GM23338 (cell line): Measurements from ENCODE around the gene USP7. TPM values are rescaled to one million over a fixed set of nuclear protein-coding genes. Genes with fewer than 3 reads are reported as not detected.
A peak's percentile ranks its signal among the peaks of the same experiment; 100 is the strongest.

Source experiments
- ATAC-seq: fragments of 200-7000 bp; cut with Tn5 transposase; 3 replicates; pipeline ENCODE4 v1.9.1; 2020
- DNase-seq: peaks from one replicate; pipeline ENCODE4 v3.0.0-alpha.2; 2015; ENCODE audit warnings: low spot score
- H2AFZ ChIP-seq: fragments of 200-600 bp; sonication (generic); 2 replicates; pipeline ENCODE4 v1.8.0; 2016; ENCODE audit warnings: antibody characterized with exemption, mild to moderate bottlenecking, moderate library complexity
- H3F3A ChIP-seq: fragments of 200-600 bp; sonication (generic); replicated peaks from 2 replicates; pipeline ENCODE4 v1.8.0; 2017; ENCODE audit warnings: antibody characterized with exemption, mixed run types, low read depth
- H3K27ac ChIP-seq: fragments of 200-600 bp; sonication (generic); 2 replicates; pipeline ENCODE4 v1.6.1; 2016; ENCODE audit warnings: low read depth
- H3K27me3 ChIP-seq: fragments of 200-600 bp; sonication (generic); 2 replicates; pipeline ENCODE4 v1.8.0; 2016; ENCODE audit warnings: mild to moderate bottlenecking, mixed run types, moderate library complexity; ENCODE audit not compliant: insufficient read depth
- H3K36me3 ChIP-seq: fragments of 200-600 bp; sonication (generic); 2 replicates; pipeline ENCODE4 v1.8.0; 2016; ENCODE audit warnings: mild to moderate bottlenecking; ENCODE audit not compliant: insufficient read depth
- H3K4me1 ChIP-seq: fragments of 200-600 bp; sonication (generic); 2 replicates; pipeline ENCODE4 v1.8.0; 2016; ENCODE audit warnings: mild to moderate bottlenecking, moderate library complexity; ENCODE audit not compliant: insufficient read depth
- H3K4me2 ChIP-seq: fragments of 200-600 bp; sonication (generic); 2 replicates; pipeline ENCODE4 v1.7.1; 2017; ENCODE audit warnings: mixed run types
- H3K4me3 ChIP-seq: fragments of 200-600 bp; sonication (generic); 2 replicates; pipeline ENCODE4 v1.6.1; 2016; ENCODE audit warnings: mixed run types
- H3K79me2 ChIP-seq: fragments of 200-600 bp; sonication (generic); replicated peaks from 2 replicates; pipeline ENCODE4 v1.8.0; 2017; ENCODE audit warnings: mild to moderate bottlenecking; ENCODE audit not compliant: insufficient read depth
- H3K9me2 ChIP-seq: fragments of 200-600 bp; sonication (generic); 2 replicates; pipeline ENCODE4 v1.8.0; 2017; ENCODE audit not compliant: insufficient read depth
- H4K20me1 ChIP-seq: fragments of 200-600 bp; sonication (generic); replicated peaks from 2 replicates; pipeline ENCODE4 v1.8.0; 2017; ENCODE audit warnings: mild to moderate bottlenecking; ENCODE audit not compliant: insufficient read depth
- H3K27ac Mint-ChIP-seq: 2 replicates; pipeline ENCODE4 v1.8.0; 2020; ENCODE audit warnings: inconsistent platforms, mild to moderate bottlenecking, moderate library complexity, mixed read lengths
- H3K27me3 Mint-ChIP-seq: 3 replicates; pipeline ENCODE4 v1.8.0; 2022; ENCODE audit warnings: low read depth, mild to moderate bottlenecking, moderate library complexity, mixed read lengths, inconsistent platforms; ENCODE audit not compliant: insufficient read depth, poor library complexity
- H3K36me3 Mint-ChIP-seq: 3 replicates; pipeline ENCODE4 v1.8.0; 2021; ENCODE audit warnings: low read depth, mild to moderate bottlenecking, inconsistent platforms, moderate library complexity, mixed read lengths
- H3K4me1 Mint-ChIP-seq: 3 replicates; pipeline ENCODE4 v1.8.0; 2020; ENCODE audit warnings: mild to moderate bottlenecking, inconsistent platforms, mixed read lengths
- H3K4me3 Mint-ChIP-seq: 3 replicates; pipeline ENCODE4 v1.8.0; 2021; ENCODE audit warnings: moderate library complexity, mild to moderate bottlenecking, inconsistent platforms, mixed read lengths
- H3K9me3 Mint-ChIP-seq: 3 replicates; pipeline ENCODE4 v1.8.0; 2020; ENCODE audit warnings: moderate library complexity, mild to moderate bottlenecking, inconsistent platforms, mixed read lengths
- CREB1 ChIP-seq: fragments of 250-450 bp; sonication (Bioruptor Pico); IDR thresholded peaks from 2 replicates; pipeline ENCODE4 v1.5.0; 2020; ENCODE audit warnings: low read depth, mild to moderate bottlenecking, moderate library complexity
- ETS1 ChIP-seq: IDR thresholded peaks from 2 replicates; pipeline ENCODE4 v1.6.1; 2016; ENCODE audit warnings: antibody characterized with exemption
- EZH2 ChIP-seq: fragments of 200-600 bp; sonication (generic); IDR thresholded peaks from one replicate; pipeline ENCODE4 v1.8.0; 2017; ENCODE audit warnings: antibody characterized with exemption, mild to moderate bottlenecking, low read depth; ENCODE audit not compliant: unreplicated experiment
- EZH2phosphoT487 ChIP-seq: fragments of 200-600 bp; sonication (generic); IDR thresholded peaks from one replicate; pipeline ENCODE4 v1.8.1; 2018; ENCODE audit warnings: antibody characterized with exemption; ENCODE audit not compliant: unreplicated experiment
- JUNB ChIP-seq: IDR thresholded peaks from one replicate; pipeline ENCODE4 v1.6.1; 2016; ENCODE audit warnings: antibody characterized with exemption; ENCODE audit not compliant: unreplicated experiment
- NANOG ChIP-seq: IDR thresholded peaks from 2 replicates; pipeline ENCODE4 v1.6.1; 2016; ENCODE audit warnings: antibody characterized with exemption, borderline replicate concordance
- POLR2AphosphoS5 ChIP-seq: IDR thresholded peaks from 2 replicates; pipeline ENCODE4 v1.6.1; 2016; ENCODE audit warnings: antibody characterized with exemption, low read depth
- STAT1 ChIP-seq: IDR thresholded peaks from one replicate; pipeline ENCODE4 v1.6.1; 2016; ENCODE audit warnings: antibody characterized with exemption; ENCODE audit not compliant: unreplicated experiment
- ZNF114 ChIP-seq: fragments of 250-450 bp; sonication (Bioruptor Pico); IDR thresholded peaks from 2 replicates; pipeline ENCODE4 v1.5.0; 2020; ENCODE audit warnings: mild to moderate bottlenecking, moderate library complexity
- ZNF331 ChIP-seq: fragments of 250-450 bp; sonication (Bioruptor Pico); IDR thresholded peaks from 2 replicates; pipeline ENCODE4 v1.5.0; 2020; ENCODE audit warnings: low read depth, mild to moderate bottlenecking, moderate library complexity
- ZNF462 ChIP-seq: fragments of 250-450 bp; sonication (Bioruptor Pico); IDR thresholded peaks from 2 replicates; pipeline ENCODE4 v1.5.0; 2020; ENCODE audit warnings: mild to moderate bottlenecking, moderate library complexity
- polyA plus RNA-seq: library from polyadenylated mRNA; unstranded; fragments of >200 nt; fragmentation: Nextera tagmentation; extraction: Ambion mirVana; gene quantifications from 2 replicates; pipeline ENCODE4 v1.2.1, GENCODE V29; 2016
- total RNA-seq: library from RNA; depleted of rRNA; stranded (reverse); fragments of >200 nt; shearing (Covaris generic); gene quantifications from 2 replicates; pipeline ENCODE4 v1.2.3, GENCODE V29; 2014
- TF ChIP-seq, protein P1 (sequence below), 2 experiments: fragments of 200-600 bp in 1 of 2; sonication (generic) in 1 of 2; conservative IDR thresholded peaks; 2 replicates each; pipeline versions ENCODE4 v1.5.1 to v1.6.1; 2016 to 2017; ENCODE audit warnings: antibody characterized with exemption in 2 of 2, low read depth in 2 of 2, mild to moderate bottlenecking in 2 of 2, moderate library complexity in 1 of 2
- TF ChIP-seq, protein P2 (sequence below): IDR thresholded peaks from one replicate; pipeline ENCODE4 v1.6.1; 2018; ENCODE audit warnings: antibody characterized with exemption; ENCODE audit not compliant: unreplicated experiment

The USP7 gene
- total and polyA plus RNA-seq, 2 experiments from 2014 or later, result 42.3 to 130 TPM

DNA sequence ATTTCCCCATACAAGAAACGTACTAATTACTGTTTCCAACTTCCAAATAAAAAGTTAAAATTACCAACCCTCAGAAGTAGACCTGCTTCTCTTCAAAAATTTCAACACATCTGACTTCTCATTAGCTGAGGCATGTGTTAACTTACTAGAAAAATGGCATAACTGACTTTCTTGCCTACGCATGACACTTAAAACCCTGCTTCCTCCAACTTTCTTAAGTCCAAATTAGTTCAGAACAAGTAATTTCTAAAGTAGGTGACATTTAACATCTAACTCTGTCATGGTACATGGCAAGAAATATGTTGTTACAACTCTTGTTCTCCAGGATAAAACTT lies 6.7 kb downstream of the USP7 start:
- no peak for ATAC-seq
- H3K4me1 Mint-ChIP-seq, result peaks cover 84% of the 10 kb centered on the region
- H3K36me3 Mint-ChIP-seq, result peaks cover 3% of the 10 kb centered on the region; the same call in 2 of the 3 replicates
- Histone ChIP-seq H3K4me2 (peak overlapping the region; percentile 3; the same call in 1 of the 2 replicates), H3K27ac (no peak overlapping the region), H4K20me1 (peaks cover 81% of the 10 kb centered on the region), H3K4me1 (peaks cover 70% of the 10 kb centered on the region), H3K79me2 (peaks cover 92% of the 10 kb centered on the region), H3K27me3 (0 out of 2 replicates have a peak, but pooled peaks cover 1% of the 10 kb centered on the region), H3K9me2 (no peaks in the 10 kb centered on the region), H2AFZ (no peak overlapping the region), H3K36me3 (no peaks in the 10 kb centered on the region), H3F3A (peaks cover 7% of the 10 kb centered on the region; the same call in 1 of the 2 replicates), H3K4me3 (no peak overlapping the region)
- no peaks in the 10 kb centered on the region; the same call in 2 of the 3 replicates for H3K9me3 Mint-ChIP-seq
- H3K4me3 Mint-ChIP-seq, result no peak overlapping the region; the same call in 2 of the 3 replicates
- no peak for DNase-seq
- TF ChIP-seq EZH2phosphoT487 (no peak), STAT1 (no peak), ZNF462 (CRISPR knock-in tag) (no peak), JUNB (no peak), CREB1 (CRISPR knock-in tag) (no peak), ETS1 (no peak), EZH2 (no peak), ZNF114 (CRISPR knock-in tag) (no peak), POLR2AphosphoS5 (no peak), NANOG (no peak), ZNF331 (CRISPR knock-in tag) (no peak)
- TF ChIP-seq, protein P1, sequence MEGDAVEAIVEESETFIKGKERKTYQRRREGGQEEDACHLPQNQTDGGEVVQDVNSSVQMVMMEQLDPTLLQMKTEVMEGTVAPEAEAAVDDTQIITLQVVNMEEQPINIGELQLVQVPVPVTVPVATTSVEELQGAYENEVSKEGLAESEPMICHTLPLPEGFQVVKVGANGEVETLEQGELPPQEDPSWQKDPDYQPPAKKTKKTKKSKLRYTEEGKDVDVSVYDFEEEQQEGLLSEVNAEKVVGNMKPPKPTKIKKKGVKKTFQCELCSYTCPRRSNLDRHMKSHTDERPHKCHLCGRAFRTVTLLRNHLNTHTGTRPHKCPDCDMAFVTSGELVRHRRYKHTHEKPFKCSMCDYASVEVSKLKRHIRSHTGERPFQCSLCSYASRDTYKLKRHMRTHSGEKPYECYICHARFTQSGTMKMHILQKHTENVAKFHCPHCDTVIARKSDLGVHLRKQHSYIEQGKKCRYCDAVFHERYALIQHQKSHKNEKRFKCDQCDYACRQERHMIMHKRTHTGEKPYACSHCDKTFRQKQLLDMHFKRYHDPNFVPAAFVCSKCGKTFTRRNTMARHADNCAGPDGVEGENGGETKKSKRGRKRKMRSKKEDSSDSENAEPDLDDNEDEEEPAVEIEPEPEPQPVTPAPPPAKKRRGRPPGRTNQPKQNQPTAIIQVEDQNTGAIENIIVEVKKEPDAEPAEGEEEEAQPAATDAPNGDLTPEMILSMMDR (conservative IDR thresholded peaks at IDR 0.05; ENCODE audit: low read depth in 2 of 2), result no peak
- TF ChIP-seq, protein P2, sequence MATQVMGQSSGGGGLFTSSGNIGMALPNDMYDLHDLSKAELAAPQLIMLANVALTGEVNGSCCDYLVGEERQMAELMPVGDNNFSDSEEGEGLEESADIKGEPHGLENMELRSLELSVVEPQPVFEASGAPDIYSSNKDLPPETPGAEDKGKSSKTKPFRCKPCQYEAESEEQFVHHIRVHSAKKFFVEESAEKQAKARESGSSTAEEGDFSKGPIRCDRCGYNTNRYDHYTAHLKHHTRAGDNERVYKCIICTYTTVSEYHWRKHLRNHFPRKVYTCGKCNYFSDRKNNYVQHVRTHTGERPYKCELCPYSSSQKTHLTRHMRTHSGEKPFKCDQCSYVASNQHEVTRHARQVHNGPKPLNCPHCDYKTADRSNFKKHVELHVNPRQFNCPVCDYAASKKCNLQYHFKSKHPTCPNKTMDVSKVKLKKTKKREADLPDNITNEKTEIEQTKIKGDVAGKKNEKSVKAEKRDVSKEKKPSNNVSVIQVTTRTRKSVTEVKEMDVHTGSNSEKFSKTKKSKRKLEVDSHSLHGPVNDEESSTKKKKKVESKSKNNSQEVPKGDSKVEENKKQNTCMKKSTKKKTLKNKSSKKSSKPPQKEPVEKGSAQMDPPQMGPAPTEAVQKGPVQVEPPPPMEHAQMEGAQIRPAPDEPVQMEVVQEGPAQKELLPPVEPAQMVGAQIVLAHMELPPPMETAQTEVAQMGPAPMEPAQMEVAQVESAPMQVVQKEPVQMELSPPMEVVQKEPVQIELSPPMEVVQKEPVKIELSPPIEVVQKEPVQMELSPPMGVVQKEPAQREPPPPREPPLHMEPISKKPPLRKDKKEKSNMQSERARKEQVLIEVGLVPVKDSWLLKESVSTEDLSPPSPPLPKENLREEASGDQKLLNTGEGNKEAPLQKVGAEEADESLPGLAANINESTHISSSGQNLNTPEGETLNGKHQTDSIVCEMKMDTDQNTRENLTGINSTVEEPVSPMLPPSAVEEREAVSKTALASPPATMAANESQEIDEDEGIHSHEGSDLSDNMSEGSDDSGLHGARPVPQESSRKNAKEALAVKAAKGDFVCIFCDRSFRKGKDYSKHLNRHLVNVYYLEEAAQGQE, result no peak
- peaks cover 23% of the 10 kb centered on the region for H3K27me3 Mint-ChIP-seq
- H3K27ac Mint-ChIP-seq, result no peak overlapping the region; the same call in 1 of the 2 replicates
